ENCODE results near the gene CBX2.

Gene CBX2

GRCh38 chr17:79777894-79778503 lies at the start of gene CBX2:
TSS of gene CBX2 (plus strand) at chr17:79778148. CDS start at chr17:79778236, 88 bp downstream.
- peak in 50 of 56 donors; percentile 22 to 85 (median 64) for DNase-seq

GRCh38 chr17:79728169-79728907 lies 49.6 kb upstream of the CBX2 start:
- DNase-seq = peak; percentile 44 to 96 (median 84)

DNA sequence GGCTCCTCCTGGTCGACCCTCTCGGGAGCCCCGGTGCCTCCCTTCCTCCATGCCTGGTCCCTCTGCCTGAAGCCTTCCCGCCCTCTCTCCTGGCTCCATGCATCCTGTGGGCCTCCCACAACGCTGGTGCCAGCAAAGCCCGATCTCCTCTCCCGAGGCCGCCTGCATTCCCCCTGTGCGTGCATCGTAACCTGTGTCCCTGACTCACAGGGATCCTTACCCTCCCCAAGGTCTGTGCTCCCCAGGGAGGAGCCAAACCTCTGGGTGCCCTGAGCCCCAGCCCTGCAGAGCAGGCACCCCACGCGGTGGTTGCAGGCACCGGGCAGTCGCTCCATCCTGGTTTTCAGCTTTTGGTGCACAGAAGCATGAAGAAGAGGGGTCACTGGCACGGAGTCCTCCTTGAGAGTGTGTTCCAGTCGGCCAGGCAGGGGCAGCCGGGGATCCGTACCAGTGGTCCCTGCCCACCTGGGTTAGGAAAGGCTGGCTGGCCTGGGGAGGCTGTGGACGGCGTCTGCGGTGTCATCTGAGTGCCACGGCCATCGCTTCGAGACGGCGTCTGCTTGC lies 49.0 kb upstream of the CBX2 start:
- no peak for DNase-seq

DNA sequence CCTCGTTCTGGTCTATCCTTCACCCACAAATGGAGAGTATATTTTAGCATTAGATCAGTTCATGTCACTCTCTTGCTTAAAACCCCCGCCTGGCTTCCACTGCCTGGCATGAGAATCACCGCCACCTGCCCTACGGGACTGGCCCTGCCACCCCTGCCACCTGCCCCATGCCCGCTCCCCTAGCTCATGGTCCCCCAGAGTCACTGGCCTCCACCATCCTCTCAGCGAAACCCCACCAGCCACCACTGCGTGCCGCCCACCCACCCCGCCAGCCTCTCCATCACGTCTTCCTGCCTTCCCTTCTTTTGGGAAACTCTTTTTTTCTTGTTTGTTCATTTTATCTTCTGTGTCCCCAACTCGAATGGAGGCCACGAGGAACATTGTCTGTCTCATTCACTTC lies 48.2 kb upstream of the CBX2 start:
- no peak for DNase-seq

DNA sequence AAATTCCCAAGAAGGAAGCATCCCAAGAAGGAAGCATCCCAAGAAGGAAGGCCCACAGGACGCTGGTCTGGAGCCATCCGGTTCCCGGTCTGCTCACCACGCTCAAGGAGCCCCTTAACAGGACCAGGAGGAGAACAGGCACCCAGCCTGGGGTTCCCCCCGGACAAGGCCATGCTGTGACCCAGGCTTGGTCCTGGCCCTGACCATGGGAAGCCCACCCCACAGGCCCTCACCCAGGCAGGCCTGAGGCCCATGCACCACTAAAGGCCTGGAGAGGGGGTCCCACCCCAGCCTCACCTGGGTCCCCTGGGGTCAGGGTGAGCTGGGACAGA lies 47.5 kb upstream of the CBX2 start:
- DNase-seq = no peak

- no peak for DNase-seq
Measured at GRCh38 chr17:79730769-79731483, 47.0 kb upstream of the CBX2 start, which contains the start of gene ENPP7. TSS of gene ENPP7 (plus strand) at chr17:79730943. CDS start at chr17:79731140, 197 bp downstream.

DNA sequence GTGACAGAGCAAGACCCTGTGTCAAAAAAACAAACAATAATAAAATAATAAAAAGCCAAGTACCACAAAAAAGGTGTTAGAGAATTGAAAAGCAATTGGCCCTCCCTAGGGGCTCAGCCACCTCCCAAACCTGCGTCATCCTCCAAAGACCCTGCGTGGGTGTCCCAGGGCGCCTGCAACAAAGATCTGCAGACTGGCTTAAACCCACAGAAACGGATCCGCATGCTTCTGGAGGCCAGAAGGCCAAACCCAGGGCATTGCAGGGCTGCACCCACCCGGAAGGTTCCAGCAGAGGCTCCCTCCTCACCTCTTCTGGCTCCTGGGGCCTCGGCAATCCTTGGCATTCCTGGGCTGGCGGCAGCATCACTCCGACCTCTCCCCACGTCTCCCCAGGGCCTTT lies 45.7 kb upstream of the CBX2 start:
- no peak for DNase-seq

DNA sequence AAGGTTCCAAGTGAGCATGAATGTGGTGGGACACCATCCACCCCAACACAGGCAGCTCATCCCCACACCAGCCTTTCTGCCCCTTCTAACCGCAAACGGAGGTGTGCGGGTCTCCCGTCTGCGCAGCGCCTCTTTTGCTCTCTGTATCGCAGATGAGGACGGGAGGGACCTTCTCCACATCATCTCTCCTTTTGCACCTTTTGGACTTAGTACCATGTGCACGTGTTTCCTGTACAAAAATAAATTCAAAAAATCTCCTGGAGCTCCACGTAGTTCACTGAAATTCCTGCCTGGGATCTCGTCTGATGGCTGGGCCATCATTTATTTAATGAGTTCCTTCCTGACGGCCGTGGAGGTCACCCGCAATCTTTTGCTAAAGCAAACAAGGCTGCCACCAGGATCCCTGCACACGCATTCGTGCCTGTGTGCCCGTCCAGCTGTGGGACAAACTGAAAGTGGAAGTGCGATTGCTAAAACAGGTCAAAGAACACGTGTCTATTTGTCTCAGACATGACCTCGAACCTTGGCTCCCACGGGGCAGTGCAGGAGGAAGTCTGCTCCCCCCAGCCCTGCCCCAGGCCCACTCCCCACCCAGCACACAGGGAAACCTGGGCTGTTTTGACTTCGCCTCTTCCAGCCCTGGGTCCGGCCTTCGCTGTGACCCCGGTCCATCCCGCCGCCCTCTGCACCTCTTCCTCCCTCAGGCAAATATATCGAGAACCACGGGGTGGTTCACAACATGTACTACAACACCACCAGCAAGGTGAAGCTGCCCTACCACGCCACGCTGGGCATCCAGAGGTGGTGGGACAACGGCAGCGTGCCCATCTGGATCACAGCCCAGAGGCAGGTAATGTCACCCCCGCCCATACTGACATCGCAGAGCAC lies 44.9 kb upstream of the CBX2 start:
- DNase-seq = peak in 1 of 56 donors; percentile 8

DNA sequence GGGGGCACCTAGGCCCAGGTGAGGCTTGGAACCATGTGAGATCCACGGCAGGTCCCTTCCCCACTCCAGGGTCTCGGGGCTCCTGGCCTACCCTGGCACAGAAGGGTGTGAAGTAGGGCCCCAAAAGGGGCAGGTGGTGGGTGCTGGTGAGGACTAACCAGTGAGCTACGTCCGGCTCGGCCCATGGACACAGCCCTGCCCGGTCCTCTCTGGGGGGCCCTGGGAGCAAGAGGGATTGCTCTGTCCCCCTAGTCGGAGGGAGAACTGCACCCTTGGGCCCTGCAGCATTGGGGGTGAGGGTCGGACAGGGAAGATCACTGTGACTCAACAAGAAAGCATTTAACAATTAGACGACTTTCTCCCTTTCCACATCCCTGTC lies 44.3 kb upstream of the CBX2 start:
- DNase-seq = no peak

GRCh38 chr17:79735096-79735495 lies 42.9 kb upstream of the CBX2 start:
- DNase-seq = no peak

GRCh38 chr17:79737046-79737921 lies 40.7 kb upstream of the CBX2 start:
- DNase-seq = no peak

DNA sequence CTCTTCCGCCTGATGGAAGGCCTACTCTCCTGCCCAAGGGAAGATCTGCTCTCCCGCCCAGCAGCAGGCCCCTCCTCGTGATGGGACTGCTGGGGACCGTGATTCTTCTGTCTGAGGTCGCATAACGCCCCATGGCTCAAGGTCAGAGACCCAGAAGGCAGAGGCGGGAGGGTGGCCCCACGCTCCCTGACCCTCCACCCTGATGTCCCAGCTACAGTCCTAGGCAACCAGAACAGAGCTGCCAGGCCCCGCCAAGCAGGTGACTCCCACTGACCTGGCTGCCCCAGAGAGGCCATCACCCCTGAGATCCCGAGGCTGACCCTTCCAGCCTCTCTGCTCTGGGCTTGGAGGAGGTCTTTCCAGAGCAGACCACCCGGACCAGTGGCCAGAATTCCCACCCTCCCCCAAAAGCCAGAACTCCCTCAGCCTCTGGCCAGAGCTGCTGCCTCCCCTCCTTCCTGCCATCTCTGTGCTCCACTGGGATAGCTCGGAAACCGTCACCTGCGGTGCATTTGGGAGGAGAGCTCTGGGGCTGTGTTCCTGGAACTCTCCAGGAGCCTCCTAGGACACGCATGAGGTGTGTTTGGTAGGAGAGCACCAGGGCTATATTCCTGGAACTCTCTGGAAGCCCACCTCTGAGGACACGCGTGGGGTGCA lies 39.9 kb upstream of the CBX2 start:
- DNase-seq = no peak

DNA sequence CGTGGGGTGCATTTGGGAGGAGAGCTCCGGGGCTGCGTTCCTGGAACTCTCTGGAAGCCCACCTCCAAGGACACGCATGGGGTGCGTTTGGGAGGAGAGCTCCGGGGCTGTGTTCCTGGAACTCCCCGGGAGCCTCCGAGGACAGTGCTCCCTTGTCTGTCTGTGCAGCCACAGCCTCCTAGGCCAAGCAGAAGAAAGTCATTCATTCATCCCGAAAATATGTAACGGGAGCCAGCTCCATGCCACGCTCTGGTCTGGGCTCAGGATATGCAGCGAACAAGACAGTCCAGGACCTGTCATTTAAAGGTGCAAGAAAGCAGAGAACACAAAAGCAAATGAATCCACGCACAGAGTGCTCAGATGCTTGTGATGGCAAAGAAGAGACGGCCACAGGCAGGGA lies 39.3 kb upstream of the CBX2 start:
- no peak for DNase-seq

DNA sequence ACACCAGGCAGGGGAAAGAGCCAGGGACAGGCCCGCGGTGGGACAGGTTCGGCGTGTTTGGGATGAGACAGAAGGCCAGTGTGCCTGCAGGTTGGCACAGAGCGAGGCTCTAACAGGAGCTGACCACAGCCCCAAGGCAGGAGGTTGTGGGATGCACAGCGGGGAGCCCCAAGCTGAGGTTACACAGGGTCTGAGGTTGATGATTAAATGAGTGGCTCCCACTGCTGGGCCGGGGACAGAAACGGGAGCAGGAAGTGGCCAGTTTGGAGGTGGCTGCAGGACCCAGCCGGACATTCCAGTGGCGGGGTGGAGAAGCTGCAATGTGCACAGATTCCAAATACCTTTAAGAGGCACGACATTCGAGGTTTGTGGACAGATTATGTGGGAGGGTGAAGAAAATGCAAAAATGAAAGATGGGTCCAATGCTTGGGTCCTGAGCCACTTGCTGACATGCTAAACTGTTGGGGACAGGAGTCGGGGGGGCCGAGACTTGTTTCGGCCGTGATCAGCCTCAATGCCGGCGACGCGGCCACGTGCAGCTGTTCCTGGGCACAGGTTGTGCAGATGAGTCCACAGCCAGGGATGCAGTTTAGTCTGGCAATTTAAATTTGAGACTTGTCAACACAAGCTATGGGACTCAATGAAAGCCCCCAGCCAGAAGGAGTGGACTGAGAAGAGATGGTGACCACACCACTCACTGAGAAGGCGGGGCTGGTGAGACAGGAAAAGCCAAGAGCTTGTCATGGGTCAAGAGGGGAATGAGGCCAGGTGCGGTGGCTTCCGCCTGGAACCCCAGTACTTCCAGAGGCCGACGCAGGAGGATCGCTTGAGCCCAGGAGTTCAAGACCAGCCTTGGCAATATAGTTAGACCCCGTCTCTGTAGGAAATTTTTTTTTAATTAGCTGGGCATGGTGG lies 38.5 kb upstream of the CBX2 start:
- DNase-seq = no peak

GRCh38 chr17:79740413-79740812 lies 37.5 kb upstream of the CBX2 start:
- no peak for DNase-seq

- DNase-seq = no peak
Measured at GRCh38 chr17:79741401-79741750, 36.6 kb upstream of the CBX2 start.

GRCh38 chr17:79741751-79742588 lies 36.0 kb upstream of the CBX2 start:
- DNase-seq = peak in 48 of 56 donors; percentile 6 to 85 (median 50)

DNA sequence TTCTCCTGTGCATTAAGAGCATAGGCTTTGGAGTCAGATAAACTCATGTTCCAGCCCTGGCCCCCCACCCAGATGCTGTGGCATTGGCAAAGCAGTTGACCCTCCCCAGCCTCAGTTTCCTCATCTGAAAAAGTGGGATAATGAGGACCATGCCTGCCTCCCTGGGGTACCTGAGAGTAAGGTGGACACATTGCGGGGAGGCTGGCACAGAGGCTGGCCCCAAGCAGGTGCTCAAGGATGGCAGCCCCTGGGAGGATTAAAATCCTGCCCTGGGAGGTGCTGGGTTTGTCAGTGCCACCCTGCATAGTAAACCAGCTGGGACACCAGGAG lies 35.4 kb upstream of the CBX2 start:
- DNase-seq = no peak

Measured in nucleus accumbens (tissue), 56 donors.